GM18951 (cell line): Measurements from ENCODE around the gene CACNA2D2.

Experiments used
- POLR2A ChIP-seq: IDR thresholded peaks from 4 replicates; pipeline ENCODE4 v1.6.1; 2011; ENCODE audit warnings: mild to moderate bottlenecking; ENCODE audit not compliant: insufficient read length, insufficient read depth; ENCODE audit errors: extremely low read depth
- in situ Hi-C: fragments of 300-500 bp; cut with MboI; formaldehyde crosslinking; loops from one replicate; pipeline ENCODE4 v1.12.0; 2022; ENCODE audit warnings: low sequenced_read_pairs, mixed read lengths, inconsistent platforms; ENCODE audit not compliant: unreplicated experiment

Gene CACNA2D2

DNA sequence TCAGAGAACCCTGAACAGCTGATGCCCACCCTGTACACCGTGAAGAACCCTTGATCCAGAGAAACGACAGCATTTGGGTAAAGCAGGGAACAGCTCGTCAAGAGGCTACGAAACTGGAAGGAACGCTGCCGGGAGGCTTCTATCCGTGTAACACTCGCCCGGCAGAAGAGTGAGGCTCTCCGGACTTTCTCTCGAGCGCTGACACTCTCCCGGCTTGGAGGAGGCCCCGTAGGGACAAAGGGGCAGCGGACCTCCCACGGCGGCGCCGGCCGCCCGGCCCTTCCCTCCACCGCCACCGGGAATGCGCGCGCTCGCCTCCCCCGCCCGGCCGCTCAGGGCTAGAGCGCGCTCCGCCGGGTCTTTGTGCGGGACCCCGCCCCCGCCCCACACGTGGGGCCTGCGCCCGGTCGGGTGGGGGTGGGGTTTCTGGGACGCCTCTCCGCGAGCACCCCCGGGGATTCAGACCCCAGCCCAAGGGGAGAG lies 182.5 kb downstream of the CACNA2D2 start:
- in situ Hi-C loops, result no loop called here
- TF ChIP-seq POLR2A, result no peak

- in situ Hi-C loops, result no loop called here
- TF ChIP-seq POLR2A, result no peak
These were observed 183.4 kb downstream of the CACNA2D2 start for GRCh38 chr3:50319894-50320625.

GRCh38 chr3:50319181-50319893 lies 184.1 kb downstream of the CACNA2D2 start:
- in situ Hi-C loops, result no loop called here
- no peak for TF ChIP-seq POLR2A

- in situ Hi-C loops, result no loop called here
- TF ChIP-seq POLR2A, result no peak
These were observed 184.8 kb downstream of the CACNA2D2 start for GRCh38 chr3:50318615-50319014.

DNA sequence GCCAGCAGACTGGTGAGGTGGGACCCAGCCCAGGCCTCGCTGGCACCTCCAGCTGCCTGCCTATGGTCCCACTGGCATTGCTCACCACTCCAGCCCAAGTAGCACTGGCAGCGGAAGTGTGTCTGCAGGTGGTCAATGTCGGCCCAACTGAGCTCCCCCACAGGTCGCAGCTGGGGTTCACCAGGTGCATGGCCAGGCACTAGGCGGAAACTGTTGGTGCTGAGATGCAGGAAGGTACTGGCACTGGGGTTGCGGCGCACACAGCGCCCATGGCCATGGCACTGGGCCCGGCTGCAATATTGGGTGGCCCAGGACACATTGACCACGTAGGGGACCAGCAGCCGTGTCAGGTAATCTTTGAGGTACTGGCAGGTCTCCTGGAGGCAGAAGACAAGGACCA lies 185.3 kb downstream of the CACNA2D2 start:
- in situ Hi-C loops, result no loop called here
- TF ChIP-seq POLR2A, result no peak

DNA sequence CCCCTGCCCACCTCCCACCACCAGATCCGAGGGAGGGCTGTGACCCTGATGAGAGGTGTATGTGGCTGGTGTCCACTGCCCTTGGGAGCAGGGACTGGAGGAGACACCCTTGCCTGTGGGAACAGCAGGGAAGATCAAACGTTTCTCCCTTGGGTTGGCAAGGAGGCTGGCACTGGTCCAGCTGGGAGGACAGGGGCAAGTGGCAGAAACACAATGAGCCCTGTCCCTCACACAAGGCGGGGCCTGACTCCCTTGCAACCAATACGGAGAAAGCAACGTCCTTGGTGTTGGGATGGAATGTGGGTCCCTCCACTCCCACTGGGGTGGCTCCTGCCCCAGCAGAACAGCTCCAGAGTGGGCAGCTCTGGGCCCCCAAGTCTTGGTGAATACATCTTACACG lies 186.1 kb downstream of the CACNA2D2 start:
- no peak for TF ChIP-seq POLR2A
- in situ Hi-C loops, result no loop called here

GRCh38 chr3:50316657-50317242 lies 186.7 kb downstream of the CACNA2D2 start:
- no peak for TF ChIP-seq POLR2A
- in situ Hi-C loops, result no loop called here

- TF ChIP-seq POLR2A, result no peak
- in situ Hi-C loops, result no loop called here
These were observed 188.6 kb downstream of the CACNA2D2 start for GRCh38 chr3:50314816-50315215.

GRCh38 chr3:50314342-50314741 lies 189.1 kb downstream of the CACNA2D2 start:
- no peak for TF ChIP-seq POLR2A
- in situ Hi-C loops, result no loop called here
